Tibial artery (tissue), 4 donors: ENCODE data around the gene ZNF23.

ENCODE experiments used
- DNase-seq, 2 donors: peaks; one replicate each; pipeline ENCODE4 v3.0.0-alpha.2; 2019
- H3K27ac ChIP-seq, 2 donors: fragments of 200-600 bp; sonication (generic) in 1 of 2; 1 replicate in 1 of 2; 2 replicates in 1 of 2; pipeline ENCODE4 v1.5.1; 2018 to 2019; ENCODE audit warnings: mild to moderate bottlenecking in 1 of 2
- H3K27me3 ChIP-seq, 2 donors: fragments of 200-600 bp; sonication (generic) in 1 of 2; one replicate each; pipeline versions ENCODE4 v1.5.1 to v1.6.0; 2016 to 2019
- H3K36me3 ChIP-seq, 3 donors: fragments of 200-600 bp; sonication (generic) in 2 of 3; one replicate each; pipeline ENCODE4 v1.5.1; 2016 to 2019; ENCODE audit warnings: mild to moderate bottlenecking in 2 of 3
- H3K4me1 ChIP-seq, 4 donors: fragments of 200-600 bp; sonication (generic) in 2 of 4; 1 replicate in 3 of 4; 2 replicates in 1 of 4; pipeline ENCODE4 v1.5.1; 2016 to 2019
- H3K4me3 ChIP-seq, 2 donors: fragments of 200-600 bp; sonication (generic) in 1 of 2; 1 replicate in 1 of 2; 2 replicates in 1 of 2; pipeline ENCODE4 v1.5.1; 2018 to 2019; ENCODE audit warnings: mild to moderate bottlenecking in 2 of 2
- H3K9me3 ChIP-seq, 3 donors: fragments of 200-600 bp; sonication (generic) in 1 of 3; one replicate each; pipeline ENCODE4 v1.5.1; 2016 to 2019
- CTCF ChIP-seq, 2 experiments: fragments of 200-600 bp in 1 of 2; fragments of 450-650 bp in 1 of 2; IDR thresholded peaks; one replicate each; pipeline ENCODE4 v1.5.1; 2017 to 2019; ENCODE audit warnings: antibody characterized with exemption in 2 of 2, mild to moderate bottlenecking in 1 of 2, moderate library complexity in 1 of 2
- intact Hi-C: fragments of 100-400 bp; cut with DNase I; formaldehyde crosslinking; loops from one replicate; pipeline ENCODE4 v1.15.0; 2023; ENCODE audit warnings: low total_unique reads

Gene ZNF23

DNA sequence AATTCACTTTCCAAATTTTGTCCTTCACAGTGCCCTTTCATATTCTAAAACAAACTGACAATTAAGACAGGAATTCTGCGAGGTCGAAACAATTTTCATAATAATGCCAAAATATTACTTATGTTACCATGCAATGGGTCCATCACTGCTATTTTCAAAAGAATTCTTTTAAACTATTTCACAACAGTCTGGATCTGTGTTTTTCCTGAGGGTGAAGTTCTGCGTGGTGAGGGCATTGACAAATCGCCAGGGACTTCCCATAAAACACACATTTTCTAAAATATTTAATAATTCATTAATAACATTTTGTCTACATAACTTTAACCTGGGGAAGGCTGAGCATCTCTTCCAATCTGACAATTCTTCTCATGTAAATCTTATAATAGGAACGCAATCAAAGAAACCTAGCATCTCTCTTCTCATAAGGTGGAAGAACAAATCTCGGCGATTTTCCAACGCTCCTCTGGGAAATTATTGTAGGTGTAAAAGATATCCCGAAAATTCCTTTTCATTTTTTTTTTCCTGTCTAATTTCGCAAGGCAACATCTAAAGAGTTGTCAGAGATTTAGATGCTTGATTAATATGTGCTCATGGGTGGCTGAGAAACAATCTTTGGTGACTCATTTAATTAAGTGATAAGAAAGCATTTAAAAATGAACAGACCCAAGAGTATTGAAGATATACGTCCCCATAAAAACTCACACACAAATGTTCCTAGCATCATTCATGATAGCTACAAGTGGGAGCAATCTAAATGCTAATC is 62.1 kb downstream of the ZNF23 start:
- peaks cover 0 to 14% of the 10 kb centered on the region in 2 donors for H3K27me3 ChIP-seq
- DNase-seq: no peak
- no peaks in the 10 kb centered on the region for H3K36me3 ChIP-seq
- intact Hi-C loops: no loop called here
- no peak overlapping the region for H3K27ac ChIP-seq
- TF ChIP-seq CTCF (IDR thresholded peaks at IDR 0.05): no peak
- H3K4me3 ChIP-seq: no peak overlapping the region
- peaks cover 0 to 6% (median 0%) of the 10 kb centered on the region in 3 donors for H3K9me3 ChIP-seq
- H3K4me1 ChIP-seq: no peaks in the 10 kb centered on the region
